ENCODE measurements around the gene NEGR1.

Gene NEGR1

GRCh38 chr1:71561206-71561605 is 721.1 kb downstream of the NEGR1 start:
- DNase-seq (ENCODE audit: low spot score): no peak

GRCh38 chr1:71559880-71560279 is 722.5 kb downstream of the NEGR1 start:
- no peak for DNase-seq (ENCODE audit: low spot score)

GRCh38 chr1:71557138-71557537 is 725.2 kb downstream of the NEGR1 start:
- no peak for DNase-seq (ENCODE audit: low spot score)

- DNase-seq (ENCODE audit: low spot score): no peak
Observed at GRCh38 chr1:71548398-71548890, 733.9 kb downstream of the NEGR1 start.

- no peak for DNase-seq (ENCODE audit: low spot score)
Observed at GRCh38 chr1:71542155-71542554, 740.2 kb downstream of the NEGR1 start.

- DNase-seq (ENCODE audit: low spot score): no peak
Observed at GRCh38 chr1:71533950-71534349, 748.4 kb downstream of the NEGR1 start.

GRCh38 chr1:71532343-71532742 is 750.0 kb downstream of the NEGR1 start:
- DNase-seq (ENCODE audit: low spot score): no peak

- DNase-seq (ENCODE audit: low spot score): no peak
Observed at GRCh38 chr1:71526824-71527223, 755.5 kb downstream of the NEGR1 start.

- no peak for DNase-seq (ENCODE audit: low spot score)
Observed at GRCh38 chr1:71522721-71523120, 759.6 kb downstream of the NEGR1 start.

GRCh38 chr1:71521655-71522264 is 760.6 kb downstream of the NEGR1 start:
- DNase-seq (ENCODE audit: low spot score): no peak

GRCh38 chr1:71511505-71511904 is 770.8 kb downstream of the NEGR1 start:
- no peak for DNase-seq (ENCODE audit: low spot score)

- no peak for DNase-seq (ENCODE audit: low spot score)
Observed at GRCh38 chr1:71510725-71511124, 771.6 kb downstream of the NEGR1 start.

GRCh38 chr1:71509051-71509595 is 773.2 kb downstream of the NEGR1 start:
- DNase-seq (ENCODE audit: low spot score): no peak

- no peak for DNase-seq (ENCODE audit: low spot score)
Observed at GRCh38 chr1:71502006-71502405, 780.3 kb downstream of the NEGR1 start.

- DNase-seq (ENCODE audit: low spot score): no peak
Observed at GRCh38 chr1:71498542-71498941, 783.8 kb downstream of the NEGR1 start.

GRCh38 chr1:71494163-71494562 is 788.2 kb downstream of the NEGR1 start:
- DNase-seq (ENCODE audit: low spot score): no peak

- no peak for DNase-seq (ENCODE audit: low spot score)
Observed at GRCh38 chr1:71492298-71493041, 789.9 kb downstream of the NEGR1 start.

- DNase-seq (ENCODE audit: low spot score): no peak
Observed at GRCh38 chr1:71490432-71490831, 791.9 kb downstream of the NEGR1 start.

- no peak for DNase-seq (ENCODE audit: low spot score)
Observed at GRCh38 chr1:71488555-71489252, 793.6 kb downstream of the NEGR1 start.

- no peak for DNase-seq (ENCODE audit: low spot score)
Observed at GRCh38 chr1:71473331-71473730, 809.0 kb downstream of the NEGR1 start.

- no peak for DNase-seq (ENCODE audit: low spot score)
Observed at GRCh38 chr1:71465093-71465492, 817.2 kb downstream of the NEGR1 start.

GRCh38 chr1:71464016-71464415 is 818.3 kb downstream of the NEGR1 start:
- no peak for DNase-seq (ENCODE audit: low spot score)

GRCh38 chr1:71463144-71463543 is 819.2 kb downstream of the NEGR1 start:
- DNase-seq (ENCODE audit: low spot score): no peak

Measured in hematopoietic multipotent progenitor cell treated with erythropoietin and hydrocortisone succinate and interleukin-3 and kit ligand, for 15 days (in vitro differentiated cells).